CMK (cell line): Measurements from ENCODE around the gene PGRMC1.
"Not testable (repeated sequence)": the region's sequence is repeated elsewhere in the genome, so short reads cannot be mapped to it uniquely, and the experiment has no call there.

Experiments used
- DNase-seq: peaks from one replicate; pipeline ENCODE4 v3.0.0-alpha.2; 2010; ENCODE audit warnings: low read depth

The PGRMC1 gene

DNA sequence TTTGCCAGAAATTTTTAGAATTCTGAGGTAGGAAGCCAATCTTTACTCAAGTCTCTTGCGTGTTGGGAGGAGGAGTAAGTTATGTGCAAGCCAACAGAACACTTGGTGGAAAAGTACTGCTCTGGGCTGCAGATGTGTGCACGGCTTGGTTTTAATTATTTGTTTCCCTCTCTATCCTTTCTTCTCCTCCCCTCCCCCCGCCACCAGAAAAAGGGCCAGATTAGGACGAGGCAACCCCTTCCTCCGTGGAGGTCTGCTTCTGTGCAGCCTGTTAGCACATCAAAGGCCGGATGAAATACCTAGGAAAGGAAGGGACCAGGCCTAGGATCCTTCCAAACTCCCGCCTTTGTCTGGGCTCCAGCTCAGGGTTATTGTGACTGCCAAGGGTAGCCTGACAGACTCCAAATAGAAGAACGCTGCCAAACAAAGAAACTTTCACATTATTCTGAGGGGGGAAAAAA, 1.0 kb upstream of the PGRMC1 start:
- DNase-seq = no peak

DNA sequence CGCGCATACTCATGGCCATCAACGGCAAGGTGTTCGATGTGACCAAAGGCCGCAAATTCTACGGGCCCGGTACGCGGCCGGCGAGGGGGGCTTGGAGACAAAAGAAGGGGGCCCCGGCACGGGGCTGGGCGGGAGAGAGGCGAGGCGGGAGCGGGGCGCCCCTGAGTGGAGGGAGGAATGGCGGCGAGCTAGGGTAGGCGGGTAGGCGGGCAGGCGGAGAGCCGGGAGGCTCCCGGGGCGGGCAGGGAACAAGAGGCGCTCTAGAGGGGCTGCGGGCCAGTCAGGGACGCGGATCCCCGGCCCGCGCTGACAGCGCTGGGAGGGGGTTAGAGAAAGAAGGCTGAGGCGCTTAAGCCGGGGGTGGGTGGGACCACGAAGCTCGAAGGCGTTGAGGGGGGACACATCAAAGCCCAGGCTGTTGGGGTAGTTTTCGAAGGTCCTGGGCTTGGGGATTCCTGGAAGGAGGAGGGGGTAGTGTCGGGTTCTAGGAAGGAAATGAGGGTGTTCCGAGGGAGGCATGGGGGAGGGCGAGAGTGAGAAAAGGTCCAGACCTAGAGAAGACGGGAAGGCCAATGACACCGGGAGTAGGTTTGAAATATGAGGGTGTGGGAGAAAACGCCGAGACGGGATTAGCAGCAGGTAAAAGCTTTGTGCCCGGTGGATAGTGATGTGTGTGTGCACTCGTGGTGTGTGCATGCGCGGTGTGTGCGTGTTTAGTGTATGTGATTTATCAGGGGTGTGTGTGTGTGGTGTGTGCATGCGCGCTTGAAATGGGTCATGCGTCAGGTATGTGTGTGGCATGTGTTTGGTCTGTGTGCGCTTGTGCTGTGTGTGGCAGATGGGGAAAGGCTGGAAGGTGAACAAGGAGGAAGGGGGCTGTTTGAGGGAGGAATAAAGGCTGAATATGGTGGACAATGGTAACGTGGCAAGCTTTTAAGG, 807 bp downstream of the PGRMC1 start:
- DNase-seq = no peak

DNA sequence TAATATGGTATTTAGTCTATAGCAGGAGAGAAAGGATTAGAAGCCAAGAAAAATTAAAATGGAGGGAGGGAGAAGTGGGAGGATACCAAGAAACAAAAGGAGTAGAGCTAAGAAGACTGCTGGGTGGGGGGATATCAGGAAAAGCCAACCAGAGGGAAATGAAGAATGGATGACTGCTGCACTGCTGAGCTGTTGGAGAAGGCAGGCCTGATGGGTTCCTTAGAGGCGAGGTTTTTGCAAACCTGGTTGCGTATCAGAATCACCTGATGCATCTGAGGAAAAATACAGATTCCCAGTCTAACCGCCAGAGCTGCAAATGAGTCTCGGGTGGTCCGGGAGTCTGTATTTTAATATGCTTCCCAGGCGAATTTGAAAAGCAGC, 1.5 kb downstream of the PGRMC1 start:
- no peak for DNase-seq

DNA sequence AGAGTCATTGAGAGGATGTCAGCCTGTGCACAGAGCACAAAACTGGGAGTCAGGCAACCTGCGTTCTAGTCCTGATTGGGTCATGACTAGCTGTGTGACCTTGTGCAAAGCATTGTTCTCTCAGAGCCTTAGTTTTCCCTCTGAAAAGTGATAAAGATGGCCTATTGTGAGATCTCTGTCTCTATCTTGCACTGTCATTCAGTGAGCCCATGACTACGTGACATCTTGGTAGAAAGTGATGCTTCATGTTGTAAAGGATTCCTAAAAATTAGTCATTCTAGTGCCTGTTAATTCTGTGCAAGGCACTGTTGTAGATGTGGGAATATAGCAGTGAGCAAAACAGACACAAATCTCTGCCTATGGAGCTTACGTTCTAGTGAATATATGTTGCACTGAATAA, 2.5 kb downstream of the PGRMC1 start:
- no peak for DNase-seq

DNA sequence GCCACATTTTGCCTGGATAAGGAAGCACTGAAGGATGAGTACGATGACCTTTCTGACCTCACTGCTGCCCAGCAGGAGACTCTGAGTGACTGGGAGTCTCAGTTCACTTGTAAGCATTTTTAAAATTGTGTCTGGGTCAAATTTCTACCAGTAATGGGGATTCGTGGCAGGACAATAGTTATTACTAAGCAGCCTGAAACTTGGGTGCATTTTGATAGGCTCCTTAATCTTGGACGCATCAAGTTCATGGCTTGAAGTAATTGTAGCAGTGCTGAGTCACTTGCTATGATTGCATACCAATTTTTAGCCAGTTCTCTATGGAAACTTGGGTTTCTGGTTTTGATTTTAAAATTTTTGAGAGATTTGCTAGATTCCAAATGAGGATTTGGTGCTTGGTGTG, 4.3 kb downstream of the PGRMC1 start:
- DNase-seq = no peak

DNA sequence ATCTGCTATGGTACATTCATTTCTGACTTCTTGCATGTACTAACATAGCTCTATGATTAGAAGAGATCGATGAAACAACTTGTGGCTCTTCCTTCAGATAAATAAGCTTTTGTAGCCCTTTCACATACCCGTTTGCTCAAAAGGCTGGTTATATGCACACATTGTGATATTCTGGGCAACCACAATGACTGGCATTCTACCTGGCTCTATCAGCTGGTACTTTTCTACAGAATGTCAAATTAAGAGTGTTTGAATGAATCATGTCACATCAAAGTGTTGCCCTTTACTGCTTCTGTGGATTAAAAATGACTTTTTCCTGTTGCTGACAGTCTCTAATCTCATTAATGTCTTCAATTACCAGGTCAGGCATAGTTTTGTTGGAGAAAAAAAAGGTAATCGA, 11.6 kb downstream of the PGRMC1 start:
- no peak for DNase-seq

DNA sequence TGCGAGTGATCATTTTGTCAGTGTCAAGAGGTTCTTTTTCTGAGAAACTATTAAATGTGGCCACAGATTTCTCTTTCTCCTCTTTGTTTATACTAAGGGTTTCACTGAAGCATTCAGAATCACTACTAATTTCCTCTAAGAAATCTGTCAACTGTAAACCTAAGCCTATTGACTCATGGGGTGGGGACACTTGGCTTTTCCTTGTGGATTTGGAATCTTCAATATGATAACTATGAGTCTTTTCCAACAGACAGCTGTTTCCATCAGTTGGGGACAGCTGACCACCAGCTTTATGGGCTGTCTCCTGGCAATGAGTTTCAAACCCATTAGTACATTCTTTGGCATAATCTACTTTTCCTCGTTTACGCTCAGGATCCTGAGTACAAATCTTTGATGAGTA, 13.8 kb downstream of the PGRMC1 start:
- no peak for DNase-seq

DNA sequence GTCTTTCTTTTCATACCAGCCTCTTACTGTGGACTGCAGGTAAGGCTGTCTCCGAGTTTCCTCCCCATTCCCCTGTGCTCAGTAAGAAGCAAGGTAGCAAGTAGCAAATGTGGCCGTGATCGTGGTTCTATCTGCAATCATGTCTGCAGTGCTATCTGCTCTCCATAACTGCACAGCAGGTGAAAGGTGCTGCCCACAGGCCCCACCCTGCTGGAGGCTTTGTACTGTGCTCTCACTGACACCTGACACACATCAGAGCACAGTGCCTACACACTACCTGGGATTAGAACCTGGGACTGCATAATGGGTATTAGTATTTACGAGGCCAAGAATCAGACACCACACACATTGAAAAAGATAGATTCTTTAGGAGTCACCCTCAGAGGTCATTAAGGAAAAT, 15.3 kb downstream of the PGRMC1 start:
- no peak for DNase-seq

DNA sequence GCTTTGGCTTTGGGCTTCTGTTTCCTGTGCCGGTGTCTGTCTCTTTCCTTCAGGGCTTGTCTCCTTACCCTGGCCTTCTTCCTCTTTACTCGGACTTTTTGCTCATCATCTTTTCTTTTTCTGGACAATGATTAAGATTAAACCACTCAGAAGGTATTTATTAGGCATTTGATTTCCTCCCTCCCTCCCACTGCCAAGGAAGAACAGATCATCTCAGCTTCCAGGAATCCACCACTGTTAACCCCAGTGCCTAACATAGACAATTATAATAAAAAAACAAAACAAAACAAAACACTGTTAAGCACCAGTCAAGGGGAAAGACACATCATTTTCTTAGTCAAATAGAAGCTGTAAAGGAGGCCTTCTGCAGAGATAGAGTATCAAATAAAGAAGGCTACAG, 16.6 kb downstream of the PGRMC1 start:
- DNase-seq = no peak

DNA sequence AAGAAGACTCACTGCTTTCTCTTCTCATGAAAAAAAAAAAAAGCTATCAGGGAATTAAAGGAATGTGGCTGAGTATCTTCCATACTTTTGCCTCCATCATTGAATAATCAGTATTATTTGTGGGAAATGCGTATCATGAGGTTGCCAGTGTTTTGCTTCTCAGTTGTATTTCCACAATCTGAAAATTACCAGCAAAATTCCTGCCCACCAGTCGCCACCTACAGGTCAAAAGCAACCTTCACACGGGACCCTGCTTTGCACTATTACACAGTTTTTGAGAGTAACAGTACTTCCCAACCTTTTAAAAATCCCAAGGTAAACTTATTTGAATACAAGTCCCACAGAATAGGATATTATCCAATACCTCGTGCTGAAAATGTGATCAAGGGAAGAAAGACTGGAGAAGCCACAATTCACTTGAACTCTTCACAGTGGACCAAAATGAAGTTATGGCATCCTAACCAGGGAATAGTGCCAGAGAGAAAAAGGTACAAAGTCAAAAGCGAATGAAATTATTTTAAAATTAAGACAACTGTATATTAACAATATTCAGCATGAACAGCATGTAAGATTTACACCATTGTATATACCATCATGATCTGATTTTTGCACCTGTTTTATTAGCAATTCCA, 30.4 kb downstream of the PGRMC1 start:
- DNase-seq = no peak

DNA sequence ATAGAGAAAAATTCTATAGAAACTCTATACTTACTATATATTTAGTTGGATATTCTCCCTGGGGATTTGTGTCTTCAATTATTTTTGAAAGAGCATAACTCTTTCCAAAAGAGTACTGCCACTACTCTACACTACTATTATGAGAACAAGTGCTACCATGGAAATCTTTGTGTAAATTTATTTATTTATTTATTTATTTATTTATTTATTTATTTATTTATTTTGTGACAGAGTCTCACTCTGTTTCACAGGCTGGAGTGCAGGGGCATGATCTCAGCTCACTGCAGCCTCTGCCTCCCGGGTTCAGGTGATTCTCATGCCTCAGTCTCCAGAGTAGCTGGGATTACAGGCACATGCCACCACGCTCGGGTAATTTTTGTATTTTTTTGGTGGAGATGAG, 31.0 kb downstream of the PGRMC1 start:
- DNase-seq = not testable (repeated sequence)

DNA sequence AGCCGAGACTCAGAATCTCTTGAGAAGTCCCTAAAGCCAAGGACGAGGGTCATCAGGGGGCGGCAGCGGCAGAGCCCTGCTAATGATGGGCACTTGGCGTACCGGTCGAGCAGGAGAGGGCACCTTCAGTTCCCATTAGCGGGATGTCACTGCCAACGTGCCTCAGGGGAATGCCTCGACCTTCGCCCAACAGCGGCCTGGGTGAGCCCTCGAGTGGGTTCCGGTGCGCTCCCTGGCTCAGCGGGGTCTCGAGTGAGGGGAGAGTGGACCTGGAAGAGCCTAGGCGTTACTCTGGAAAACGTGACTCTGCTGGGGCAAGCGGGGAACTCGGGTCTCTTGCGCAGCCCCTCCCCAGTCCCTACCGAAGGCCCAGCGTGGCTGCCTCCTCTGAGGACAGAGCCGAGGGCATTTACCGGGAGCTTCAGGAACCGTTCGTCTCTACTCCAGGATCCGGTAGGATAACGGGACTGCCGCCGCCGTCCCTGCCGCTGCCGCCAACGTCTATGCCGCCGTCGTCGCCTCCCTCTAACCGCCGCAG, 36.9 kb downstream of the PGRMC1 start:
- DNase-seq = no peak

DNA sequence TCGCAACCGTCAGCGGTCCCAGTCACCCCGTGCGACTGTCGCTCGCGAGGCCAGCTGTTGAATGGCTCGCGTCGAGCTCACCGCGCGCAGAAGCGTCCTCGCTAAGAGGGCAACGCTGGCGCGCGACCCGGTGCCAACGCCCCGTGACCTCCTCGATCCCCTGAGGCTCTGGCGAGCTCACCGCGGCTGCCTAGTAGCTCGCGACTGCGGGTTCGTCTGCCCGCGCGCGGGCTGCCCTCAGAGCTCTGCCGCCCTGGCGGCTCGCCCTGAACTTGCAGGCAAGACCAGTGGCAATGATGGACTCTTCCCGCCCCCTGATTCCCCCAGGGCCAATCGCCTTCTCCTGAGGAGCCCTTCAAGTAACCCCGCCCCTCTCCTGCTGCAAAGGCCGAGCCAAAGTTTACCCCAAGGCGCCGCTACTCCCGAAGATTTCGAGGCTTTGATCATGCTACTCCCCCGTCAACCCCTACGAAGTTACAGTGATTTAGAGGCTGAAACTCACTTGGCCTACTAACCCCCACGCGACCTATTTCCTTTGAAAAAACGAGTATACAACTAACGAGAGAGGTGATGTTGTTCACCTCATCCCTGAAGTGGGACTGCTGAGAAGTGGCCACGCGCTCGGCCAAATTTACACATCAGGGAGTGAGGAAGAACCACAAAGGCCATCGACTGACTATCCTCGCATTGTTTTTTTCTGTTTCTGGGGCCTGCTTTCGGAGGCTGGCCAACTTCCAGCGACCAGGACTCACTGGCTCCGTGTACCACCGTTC, 37.5 kb downstream of the PGRMC1 start:
- DNase-seq = no peak

DNA sequence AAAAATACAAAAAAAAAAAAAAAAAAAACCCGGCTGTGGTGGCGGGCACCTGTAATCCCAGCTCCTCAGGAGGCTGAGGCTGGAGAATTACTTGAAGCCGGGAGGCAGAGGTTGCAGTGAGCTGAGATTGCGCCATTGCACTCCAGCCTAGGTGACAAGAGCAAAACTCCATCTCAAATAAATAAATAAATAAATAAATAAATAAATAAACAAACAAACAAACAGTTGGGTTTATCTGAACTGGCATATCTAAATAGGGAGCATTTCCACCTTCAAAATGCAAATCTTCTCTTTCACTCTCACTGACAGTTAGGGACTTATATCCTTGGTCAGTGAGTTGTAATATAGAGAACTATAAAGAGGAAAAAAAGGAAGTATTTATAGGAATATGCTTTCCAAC, 46.3 kb downstream of the PGRMC1 start:
- DNase-seq = not testable (repeated sequence)

DNA sequence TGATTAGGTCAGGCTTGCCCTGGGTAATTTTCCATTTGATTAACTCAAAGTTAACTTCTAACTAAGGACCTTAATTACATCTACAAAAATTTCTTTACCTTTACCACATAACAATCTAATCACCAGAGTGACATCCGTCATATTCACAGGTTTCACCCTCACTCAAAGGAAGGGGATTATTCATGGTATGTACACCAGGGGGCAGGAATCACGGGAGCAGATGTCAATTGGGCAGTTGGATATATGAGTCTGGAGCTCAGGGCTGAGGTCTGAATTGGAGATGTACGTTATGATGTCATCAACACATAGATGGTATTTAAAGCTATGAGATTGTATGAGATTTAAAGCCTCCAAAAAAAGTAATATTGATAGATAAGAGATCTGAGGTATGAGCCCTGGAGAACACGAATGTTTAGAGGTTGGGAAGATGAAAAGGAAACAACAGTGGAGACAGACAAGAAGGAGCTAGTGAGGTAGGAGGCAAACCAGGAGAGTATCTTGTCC, 52.9 kb downstream of the PGRMC1 start:
- DNase-seq = no peak

DNA sequence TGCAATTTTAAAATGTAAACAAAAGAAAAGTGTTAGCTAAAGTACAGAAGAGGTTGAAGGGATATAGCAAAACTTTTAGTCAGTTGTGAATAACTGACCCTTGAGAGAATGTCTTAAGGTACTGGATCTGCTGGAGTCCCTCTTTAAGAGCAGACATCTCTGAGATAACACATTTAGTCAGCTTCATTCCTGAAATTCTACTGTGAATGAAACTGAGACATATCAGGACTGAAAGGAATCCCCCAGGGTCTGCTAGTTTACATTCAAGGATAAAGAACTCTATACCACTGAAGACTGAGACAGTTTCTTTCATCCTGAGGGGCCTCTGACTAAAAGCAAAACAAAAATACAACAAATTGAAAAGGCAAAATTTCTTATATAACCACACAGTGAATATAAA, 54.4 kb downstream of the PGRMC1 start:
- DNase-seq = no peak

DNA sequence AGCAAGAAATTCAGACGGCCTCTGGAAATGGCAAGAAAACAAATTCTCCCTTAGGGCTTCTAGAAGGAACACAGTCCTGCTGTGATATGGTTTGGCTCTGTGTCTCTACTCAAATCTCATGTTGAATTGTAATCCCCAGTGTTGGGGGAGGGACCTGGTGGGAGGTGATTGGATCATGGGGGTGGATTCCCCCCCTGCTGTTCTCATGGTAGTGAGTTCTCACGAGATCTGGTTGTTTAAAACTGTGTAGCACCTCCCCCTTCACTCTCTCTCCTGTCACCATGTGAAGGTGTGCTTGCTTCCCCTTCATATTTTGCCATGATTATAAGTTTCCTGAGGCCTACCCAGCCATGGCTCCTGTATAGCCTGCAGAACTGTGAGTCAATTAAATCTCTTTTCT, 55.2 kb downstream of the PGRMC1 start:
- DNase-seq = not testable (repeated sequence)

DNA sequence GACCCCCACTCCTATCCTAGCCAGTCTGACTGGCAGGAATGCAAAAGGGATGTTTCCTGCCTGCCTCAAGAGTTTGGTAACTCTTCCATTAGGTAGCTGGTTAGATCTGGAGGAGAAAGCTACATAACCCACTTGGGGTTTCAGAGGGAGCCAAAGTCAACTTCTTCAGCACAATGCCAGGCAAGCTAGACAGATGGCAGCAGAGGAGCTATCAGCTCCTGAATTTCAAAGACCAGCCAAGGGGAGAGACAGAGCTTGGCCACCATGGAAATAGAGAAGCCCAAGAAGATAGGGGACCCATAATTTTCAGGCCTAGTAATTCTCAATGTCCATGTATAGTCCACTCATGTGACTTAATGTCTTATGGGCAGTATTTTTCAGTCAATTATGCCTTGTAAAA, 56.4 kb downstream of the PGRMC1 start:
- no peak for DNase-seq
